Nephron progenitor cell (in vitro differentiated cells): Measurements from ENCODE around the gene KCNMB2.

Source experiments
- DNase-seq: peaks from one replicate; pipeline ENCODE4 v3.0.0; 2021
- H3K27ac Mint-ChIP-seq: 2 replicates; pipeline ENCODE4 v1.8.0; 2021; ENCODE audit warnings: mild to moderate bottlenecking, moderate library complexity, mixed read lengths
- H3K27me3 Mint-ChIP-seq: 2 replicates; pipeline ENCODE4 v1.8.0; 2021; ENCODE audit warnings: mild to moderate bottlenecking, low read depth, mixed read lengths; ENCODE audit not compliant: poor library complexity
- H3K36me3 Mint-ChIP-seq: 2 replicates; pipeline ENCODE4 v1.8.0; 2021; ENCODE audit warnings: low read depth, mixed read lengths
- H3K4me1 Mint-ChIP-seq: 2 replicates; pipeline ENCODE4 v1.8.0; 2021; ENCODE audit warnings: mixed read lengths
- H3K4me3 Mint-ChIP-seq: 2 replicates; pipeline ENCODE4 v1.8.0; 2021; ENCODE audit warnings: mild to moderate bottlenecking, moderate library complexity, mixed read lengths
- H3K9me3 Mint-ChIP-seq: 2 replicates; pipeline ENCODE4 v1.8.0; 2021; ENCODE audit warnings: mild to moderate bottlenecking, moderate library complexity, mixed read lengths
- TF ChIP-seq, protein P1 (sequence below): fragments of 200-600 bp; sonication (generic); IDR thresholded peaks from 2 replicates; pipeline ENCODE4 v1.5.0; 2021; ENCODE audit warnings: antibody characterized with exemption

KCNMB2 gene

DNA sequence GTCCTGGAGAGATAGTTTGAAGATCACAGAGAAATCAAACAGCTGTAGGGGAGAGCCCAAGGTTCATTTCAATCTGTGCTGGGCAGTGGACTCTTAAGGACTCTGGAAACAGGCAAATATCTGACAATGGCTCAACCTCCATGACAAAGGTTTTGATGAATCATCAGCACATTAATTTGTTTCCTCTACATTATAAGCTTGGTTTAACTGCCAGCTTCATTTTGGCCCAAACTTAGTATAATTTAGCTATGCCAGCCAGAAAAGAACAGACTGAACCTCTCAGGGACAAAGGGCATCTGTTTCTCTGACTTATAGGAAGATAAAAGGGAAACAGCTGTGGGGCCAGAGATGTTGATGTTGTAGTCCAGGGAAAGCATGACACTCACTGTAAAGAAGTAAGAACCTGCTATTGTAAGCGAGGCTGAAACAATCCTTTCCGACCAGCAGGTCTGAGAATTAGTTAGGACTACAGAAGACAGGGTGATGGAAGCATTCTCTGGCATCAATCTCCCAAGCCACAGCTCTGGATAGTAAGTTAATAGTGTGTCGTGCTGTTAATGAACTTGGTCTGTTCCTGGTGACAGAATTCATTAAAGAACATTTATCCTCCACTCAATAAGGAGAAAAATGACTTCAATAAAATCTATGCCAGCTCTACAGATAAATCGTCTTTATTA is 110.1 kb downstream of the KCNMB2 start:
- TF ChIP-seq, protein P1, sequence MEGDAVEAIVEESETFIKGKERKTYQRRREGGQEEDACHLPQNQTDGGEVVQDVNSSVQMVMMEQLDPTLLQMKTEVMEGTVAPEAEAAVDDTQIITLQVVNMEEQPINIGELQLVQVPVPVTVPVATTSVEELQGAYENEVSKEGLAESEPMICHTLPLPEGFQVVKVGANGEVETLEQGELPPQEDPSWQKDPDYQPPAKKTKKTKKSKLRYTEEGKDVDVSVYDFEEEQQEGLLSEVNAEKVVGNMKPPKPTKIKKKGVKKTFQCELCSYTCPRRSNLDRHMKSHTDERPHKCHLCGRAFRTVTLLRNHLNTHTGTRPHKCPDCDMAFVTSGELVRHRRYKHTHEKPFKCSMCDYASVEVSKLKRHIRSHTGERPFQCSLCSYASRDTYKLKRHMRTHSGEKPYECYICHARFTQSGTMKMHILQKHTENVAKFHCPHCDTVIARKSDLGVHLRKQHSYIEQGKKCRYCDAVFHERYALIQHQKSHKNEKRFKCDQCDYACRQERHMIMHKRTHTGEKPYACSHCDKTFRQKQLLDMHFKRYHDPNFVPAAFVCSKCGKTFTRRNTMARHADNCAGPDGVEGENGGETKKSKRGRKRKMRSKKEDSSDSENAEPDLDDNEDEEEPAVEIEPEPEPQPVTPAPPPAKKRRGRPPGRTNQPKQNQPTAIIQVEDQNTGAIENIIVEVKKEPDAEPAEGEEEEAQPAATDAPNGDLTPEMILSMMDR, result no peak
- Mint-ChIP-seq H3K27me3 (no peaks in the 10 kb centered on the region), H3K27ac (no peak overlapping the region), H3K9me3 (peaks cover 15% of the 10 kb centered on the region), H3K4me3 (no peak overlapping the region), H3K4me1 (no peaks in the 10 kb centered on the region), H3K36me3 (no peaks in the 10 kb centered on the region)
- no peak for DNase-seq

DNA sequence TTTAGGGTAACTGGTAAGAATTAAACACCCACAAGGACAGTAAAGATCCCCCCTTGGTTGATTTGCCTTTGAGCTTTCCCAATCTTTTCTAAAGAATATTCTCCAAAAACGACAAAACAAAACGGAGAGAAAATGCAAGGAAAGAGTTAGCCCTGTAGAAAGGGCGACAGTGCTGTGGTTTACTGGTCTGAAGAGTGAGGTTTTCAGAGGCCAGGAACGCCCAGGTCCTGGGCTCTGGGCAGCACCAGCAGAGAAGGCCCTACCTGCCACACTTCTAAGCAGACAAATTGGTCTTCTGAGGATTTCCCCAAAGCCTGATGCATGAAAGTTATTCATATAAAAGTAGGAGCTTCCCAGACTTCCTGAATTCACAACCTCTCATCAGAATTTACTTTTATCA is 119.3 kb downstream of the KCNMB2 start:
- Mint-ChIP-seq H3K4me3 (no peak overlapping the region), H3K36me3 (no peaks in the 10 kb centered on the region), H3K4me1 (no peaks in the 10 kb centered on the region), H3K9me3 (peaks cover 14% of the 10 kb centered on the region), H3K27me3 (no peaks in the 10 kb centered on the region), H3K27ac (no peak overlapping the region)
- TF ChIP-seq, protein P1, result no peak
- no peak for DNase-seq

DNA sequence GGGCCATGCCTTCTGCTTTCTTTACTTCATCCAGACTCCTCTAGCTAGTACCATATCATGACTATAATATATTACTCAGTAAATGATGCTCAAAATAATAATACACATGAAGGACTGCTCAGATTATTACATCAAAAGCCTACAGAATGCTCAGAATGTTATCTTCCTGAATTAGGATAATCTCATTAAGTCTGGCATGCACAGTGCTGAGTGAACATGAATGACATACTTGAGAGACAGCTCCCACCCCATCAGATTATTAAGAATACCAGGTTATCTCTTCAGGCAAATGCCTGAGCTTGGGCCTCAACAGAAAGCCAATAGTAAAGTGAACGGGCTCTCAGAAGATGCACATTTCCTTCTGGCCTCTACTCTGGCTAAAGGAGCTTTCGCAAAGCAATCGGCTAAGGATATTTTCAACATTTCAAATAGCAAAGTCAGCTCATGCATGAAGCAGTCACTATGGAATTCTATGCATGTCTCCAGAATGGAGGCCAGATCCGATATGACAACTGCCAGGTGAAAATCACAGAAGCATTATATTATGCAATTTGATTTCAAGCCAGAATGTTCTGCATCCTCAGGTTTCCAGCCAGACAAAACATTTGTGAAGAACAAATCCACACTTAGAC is 122.6 kb downstream of the KCNMB2 start:
- H3K36me3 Mint-ChIP-seq, result no peaks in the 10 kb centered on the region
- no peaks in the 10 kb centered on the region for H3K9me3 Mint-ChIP-seq
- H3K4me1 Mint-ChIP-seq, result no peaks in the 10 kb centered on the region
- TF ChIP-seq, protein P1, result no peak
- no peak overlapping the region for H3K4me3 Mint-ChIP-seq
- H3K27ac Mint-ChIP-seq, result no peak overlapping the region
- no peaks in the 10 kb centered on the region for H3K27me3 Mint-ChIP-seq
- no peak for DNase-seq

DNA sequence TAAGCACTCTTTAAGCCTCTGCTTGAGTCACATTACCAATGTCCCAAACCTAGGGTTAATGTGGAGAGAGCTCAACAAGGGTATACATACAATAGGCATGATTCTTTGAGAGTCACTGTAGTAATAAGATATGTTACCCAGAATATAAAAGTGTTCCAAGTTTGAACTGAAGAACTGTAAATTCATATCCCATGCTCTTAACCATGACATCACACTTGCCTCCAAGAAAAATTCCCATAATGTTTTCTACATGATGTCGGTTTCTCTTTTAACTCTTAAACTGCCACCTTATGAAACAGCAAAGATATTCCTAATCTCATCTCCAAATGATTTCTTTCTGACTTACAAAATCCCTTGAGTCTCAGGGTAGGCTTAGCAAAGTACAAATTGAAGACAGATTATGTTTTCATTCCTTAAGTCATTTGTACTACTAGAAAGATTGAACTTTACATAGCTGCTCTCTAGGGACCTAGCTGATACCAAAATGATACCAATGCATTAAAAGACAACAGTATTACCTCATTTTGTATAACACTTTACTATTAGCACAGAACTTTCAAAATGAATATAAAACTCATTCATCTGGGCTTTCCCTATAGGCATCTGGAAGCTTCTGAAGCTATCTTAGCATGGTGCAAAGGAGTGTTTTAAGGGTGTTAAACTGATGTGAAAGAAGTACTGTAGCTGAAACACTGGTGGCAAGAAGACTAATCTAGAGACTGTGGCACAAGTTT is 127.1 kb downstream of the KCNMB2 start:
- Mint-ChIP-seq H3K27ac (no peak overlapping the region), H3K36me3 (no peaks in the 10 kb centered on the region), H3K9me3 (peaks cover 5% of the 10 kb centered on the region), H3K4me1 (peaks cover 7% of the 10 kb centered on the region), H3K27me3 (peaks cover 4% of the 10 kb centered on the region), H3K4me3 (no peak overlapping the region)
- no peak for DNase-seq
- TF ChIP-seq, protein P1, result no peak

DNA sequence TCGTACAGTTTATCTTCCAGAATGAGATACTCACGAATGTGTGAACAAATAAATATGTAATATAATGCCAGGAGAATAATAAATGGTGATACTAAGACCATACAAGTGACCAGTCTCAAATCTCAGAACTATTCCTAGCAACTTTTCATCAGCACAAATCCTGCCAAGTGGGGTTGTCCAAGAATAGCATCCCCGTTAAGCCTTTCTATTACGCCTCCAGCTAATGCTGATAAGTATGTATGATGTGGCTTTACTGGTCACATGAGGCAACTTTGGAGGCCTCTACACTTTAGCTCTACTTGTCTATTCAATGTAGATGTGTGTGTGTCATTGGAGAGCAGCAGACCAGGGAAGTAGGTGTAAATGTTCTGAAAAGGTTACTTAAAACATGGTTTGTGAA is 129.5 kb downstream of the KCNMB2 start:
- Mint-ChIP-seq H3K4me1 (peaks cover 19% of the 10 kb centered on the region), H3K4me3 (no peak overlapping the region), H3K9me3 (peaks cover 5% of the 10 kb centered on the region), H3K36me3 (no peaks in the 10 kb centered on the region), H3K27ac (no peak overlapping the region), H3K27me3 (peaks cover 4% of the 10 kb centered on the region)
- no peak for DNase-seq
- TF ChIP-seq, protein P1, result no peak
